Fibroblast of mammary gland (primary cell): ENCODE measurements around the gene IL17C.

ENCODE experiments used
- DNase-seq: peaks from one replicate; pipeline ENCODE4 v3.0.0-alpha.2; 2010; ENCODE audit warnings: low read depth
- H3K4me3 ChIP-seq: 2 replicates; pipeline ENCODE4 v1.5.1; 2011; ENCODE audit warnings: low read depth, mild to moderate bottlenecking, low read length, moderate library complexity; ENCODE audit not compliant: control insufficient read depth
- TF ChIP-seq, protein P1 (sequence below): conservative IDR thresholded peaks from 2 replicates; pipeline ENCODE4 v1.5.1; 2011; ENCODE audit warnings: low read depth, low read length, inconsistent platforms; ENCODE audit not compliant: control insufficient read depth, insufficient read depth

Gene IL17C

DNA sequence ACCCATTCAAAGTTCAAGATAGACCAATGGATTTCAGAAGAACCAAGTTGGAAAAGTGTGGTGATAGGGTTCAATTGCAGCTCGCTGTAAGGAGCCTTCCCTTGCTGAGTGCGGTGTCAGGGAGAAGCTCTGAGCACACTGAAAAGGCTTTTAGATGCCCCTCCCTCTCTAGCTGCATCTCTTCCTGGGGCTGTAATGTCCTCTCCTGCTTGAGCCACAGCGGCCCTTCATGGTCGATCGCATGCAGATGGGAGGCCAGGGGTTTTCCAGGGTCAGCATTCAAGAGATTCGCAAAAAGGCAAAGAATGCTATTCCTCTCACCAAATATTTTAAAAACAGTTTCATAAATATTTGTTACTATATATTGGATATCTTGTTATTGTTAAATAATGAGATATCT lies 44.5 kb upstream of the IL17C start:
- TF ChIP-seq, protein P1, sequence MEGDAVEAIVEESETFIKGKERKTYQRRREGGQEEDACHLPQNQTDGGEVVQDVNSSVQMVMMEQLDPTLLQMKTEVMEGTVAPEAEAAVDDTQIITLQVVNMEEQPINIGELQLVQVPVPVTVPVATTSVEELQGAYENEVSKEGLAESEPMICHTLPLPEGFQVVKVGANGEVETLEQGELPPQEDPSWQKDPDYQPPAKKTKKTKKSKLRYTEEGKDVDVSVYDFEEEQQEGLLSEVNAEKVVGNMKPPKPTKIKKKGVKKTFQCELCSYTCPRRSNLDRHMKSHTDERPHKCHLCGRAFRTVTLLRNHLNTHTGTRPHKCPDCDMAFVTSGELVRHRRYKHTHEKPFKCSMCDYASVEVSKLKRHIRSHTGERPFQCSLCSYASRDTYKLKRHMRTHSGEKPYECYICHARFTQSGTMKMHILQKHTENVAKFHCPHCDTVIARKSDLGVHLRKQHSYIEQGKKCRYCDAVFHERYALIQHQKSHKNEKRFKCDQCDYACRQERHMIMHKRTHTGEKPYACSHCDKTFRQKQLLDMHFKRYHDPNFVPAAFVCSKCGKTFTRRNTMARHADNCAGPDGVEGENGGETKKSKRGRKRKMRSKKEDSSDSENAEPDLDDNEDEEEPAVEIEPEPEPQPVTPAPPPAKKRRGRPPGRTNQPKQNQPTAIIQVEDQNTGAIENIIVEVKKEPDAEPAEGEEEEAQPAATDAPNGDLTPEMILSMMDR, result no peak
- DNase-seq, result no peak
- no peak overlapping the region for H3K4me3 ChIP-seq

DNA sequence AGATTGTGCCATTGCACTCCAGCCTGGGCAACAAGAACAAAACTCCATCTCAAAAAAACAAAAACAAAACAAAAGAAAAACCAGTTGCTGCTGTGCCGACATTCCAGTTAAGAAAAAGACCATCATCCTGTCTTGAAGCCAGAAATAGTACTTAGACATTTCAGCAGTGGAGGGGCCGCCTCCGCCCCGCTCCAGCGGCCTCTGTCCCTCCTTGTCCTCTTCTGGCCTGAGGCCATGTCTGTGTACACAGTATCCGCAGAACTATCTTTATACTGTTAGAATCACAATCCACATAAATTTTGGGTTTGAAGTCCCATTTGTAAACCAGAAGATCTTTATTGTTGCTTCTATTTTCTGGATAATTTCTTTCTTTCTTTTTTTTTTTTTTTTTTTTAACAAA lies 43.3 kb upstream of the IL17C start:
- H3K4me3 ChIP-seq, result no peak overlapping the region
- no peak for DNase-seq
- TF ChIP-seq, protein P1, result no peak

DNA sequence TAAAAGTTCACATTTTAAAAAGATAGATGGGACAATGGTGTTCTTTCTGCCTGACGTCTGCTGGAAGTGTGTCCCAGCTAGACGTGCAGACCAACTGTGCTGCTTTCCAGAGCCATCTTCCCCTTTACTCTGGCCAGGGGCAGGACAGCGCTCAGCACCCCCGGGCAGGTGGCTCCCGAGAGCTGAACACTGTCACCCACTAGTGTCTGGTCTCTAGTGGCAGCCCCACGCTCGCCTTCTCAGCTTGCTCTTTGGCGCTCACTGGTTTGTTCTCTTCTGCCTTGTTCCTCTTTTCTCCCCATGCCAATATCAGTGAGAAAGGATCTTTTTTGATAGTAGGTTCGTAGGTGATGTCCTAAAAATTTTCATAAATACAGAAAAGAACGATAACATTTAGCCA lies 42.5 kb upstream of the IL17C start:
- no peak for DNase-seq
- TF ChIP-seq, protein P1, result no peak
- no peak overlapping the region for H3K4me3 ChIP-seq

GRCh38 chr16:88596483-88596882 lies 41.9 kb upstream of the IL17C start:
- TF ChIP-seq, protein P1, result no peak
- no peak overlapping the region for H3K4me3 ChIP-seq
- peak; percentile 9 for DNase-seq

DNA sequence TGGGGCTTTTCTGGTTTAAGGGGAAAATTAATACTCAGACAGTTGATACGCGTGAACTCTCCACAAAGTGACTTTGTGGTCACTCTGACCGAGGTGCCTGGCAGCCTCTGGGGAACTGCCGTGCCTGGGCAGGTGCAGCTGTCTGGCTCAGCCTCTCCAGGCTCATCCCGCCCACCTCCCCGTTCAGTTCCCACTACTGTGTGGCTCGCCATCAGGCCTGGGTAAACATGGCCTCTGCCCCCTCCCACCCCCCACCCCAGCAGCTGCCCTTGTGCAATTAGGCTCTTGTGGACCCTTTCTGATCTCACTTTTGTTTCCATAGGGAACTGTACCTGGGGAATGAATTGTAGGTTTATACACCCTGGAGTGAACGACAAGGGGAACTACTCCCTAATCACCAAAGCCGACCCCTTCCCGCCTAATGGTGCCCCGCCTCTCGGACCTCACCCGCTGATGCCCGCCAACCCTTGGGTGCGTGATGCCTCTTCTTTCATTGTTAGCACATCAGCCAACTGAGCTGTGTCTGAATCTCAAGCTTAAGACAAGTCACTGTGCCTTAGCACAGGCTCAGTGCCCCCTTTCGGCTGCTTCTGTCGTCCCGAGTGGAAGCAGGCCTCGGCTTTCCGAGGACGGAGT lies 40.4 kb upstream of the IL17C start:
- DNase-seq, result no peak
- H3K4me3 ChIP-seq, result no peak overlapping the region
- TF ChIP-seq, protein P1, result no peak

- no peak for DNase-seq
- TF ChIP-seq, protein P1, result no peak
- no peak overlapping the region for H3K4me3 ChIP-seq
Measured at GRCh38 chr16:88599092-88599733, 39.2 kb upstream of the IL17C start.
